DOHH2 (cell line): ENCODE results near the gene OTOP1.

Experiments
- CTCF ChIP-seq: fragments of 200-600 bp; sonication (generic); IDR thresholded peaks from one replicate; pipeline ENCODE4 v1.5.1; 2014; ENCODE audit warnings: antibody characterized with exemption, mild to moderate bottlenecking, low read depth, low read length; ENCODE audit not compliant: poor library complexity, severe bottlenecking
- EZH2phosphoT487 ChIP-seq: fragments of 200-600 bp; sonication (generic); IDR thresholded peaks from 2 replicates; pipeline ENCODE4 v1.6.1; 2017; ENCODE audit warnings: borderline replicate concordance, mild to moderate bottlenecking, antibody characterized with exemption, low read length, moderate library complexity, mixed read lengths

DNA sequence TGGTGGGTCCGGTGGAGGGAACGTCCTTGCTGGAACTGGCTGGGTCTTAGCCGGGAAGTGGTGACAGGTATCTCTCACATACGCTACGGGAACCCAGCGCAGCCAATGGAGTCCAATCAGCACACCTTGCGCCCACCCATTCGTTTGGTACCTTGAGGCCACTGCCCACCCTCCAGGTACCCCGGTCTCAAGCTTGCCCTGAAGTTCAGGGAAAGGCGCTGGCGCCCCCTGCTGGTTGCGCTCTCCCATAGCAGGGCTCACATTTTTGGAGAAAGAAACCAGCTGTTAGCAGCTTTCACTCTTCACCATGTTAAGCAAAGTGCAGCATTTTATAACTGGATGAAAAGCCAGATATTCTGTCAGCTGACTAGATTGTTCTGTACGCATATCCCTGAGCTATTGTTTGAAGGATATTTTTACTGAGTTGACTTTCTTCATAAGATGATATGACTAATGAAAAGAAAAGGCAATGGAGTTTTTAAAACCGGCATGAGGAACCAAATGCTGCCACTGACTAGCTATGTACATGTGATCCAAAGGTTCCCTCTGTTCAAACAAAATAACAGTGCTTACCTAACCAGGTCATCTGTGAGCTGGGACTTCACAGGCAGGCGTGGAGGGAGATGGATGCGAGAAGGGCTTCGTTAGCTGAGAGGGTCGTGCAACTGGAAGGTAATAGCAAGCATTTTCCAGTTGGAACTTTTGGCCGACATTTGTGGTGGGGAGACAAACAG is 43.7 kb downstream of the OTOP1 start:
- TF ChIP-seq CTCF (peak; percentile 78), EZH2phosphoT487 (no peak)
